Kidney (tissue), 14 donors: ENCODE results near the gene ZCCHC17. TPM values are rescaled to one million over a fixed set of nuclear protein-coding genes. Genes with fewer than 3 reads are reported as not detected.
"Not testable (repeated sequence)": the region's sequence is repeated elsewhere in the genome, so short reads cannot be mapped to it uniquely, and the experiment has no call there.

Experiments
- DNase-seq, 5 donors: peaks; one replicate each; pipeline ENCODE4 v3.0.0-alpha.2; 2013 to 2020
- FAIRE-seq: peaks from 2 replicates; lab custom pipeline; 2012; peaks lifted over from hg19 to GRCh38; lab: Jason Lieb, UNC
- H3K27ac ChIP-seq, 2 donors: one replicate each; pipeline ENCODE4 v1.7.0; 2013; ENCODE audit warnings: low read depth in 2 of 2, low read length in 2 of 2, inconsistent platforms in 1 of 2
- H3K27me3 ChIP-seq: one replicate; pipeline ENCODE4 v1.7.1; 2013; ENCODE audit warnings: low read length, inconsistent platforms; ENCODE audit not compliant: control insufficient read depth, insufficient read depth
- H3K36me3 ChIP-seq, 3 donors: one replicate each; pipeline versions ENCODE4 v1.7.0 to v1.7.1; 2013; ENCODE audit warnings: low read length in 3 of 3, control low read depth in 1 of 3, inconsistent platforms in 1 of 3; ENCODE audit not compliant: insufficient read depth in 3 of 3, control insufficient read depth in 2 of 3
- H3K4me1 ChIP-seq, 3 donors: one replicate each; pipeline versions ENCODE4 v1.7.0 to v1.7.1; 2013; ENCODE audit warnings: low read length in 3 of 3, inconsistent platforms in 1 of 3, low read depth in 1 of 3; ENCODE audit not compliant: control insufficient read depth in 2 of 3, insufficient read depth in 2 of 3
- H3K4me3 ChIP-seq, 3 donors: one replicate each; pipeline versions ENCODE4 v1.7.0 to v1.8.1; 2013; ENCODE audit warnings: low read length in 3 of 3, control low read depth in 1 of 3, inconsistent platforms in 1 of 3
- H3K9ac ChIP-seq, 3 donors: one replicate each; pipeline versions ENCODE4 v1.7.0 to v1.7.1; 2013; ENCODE audit warnings: low read length in 3 of 3, control low read depth in 1 of 3, inconsistent platforms in 1 of 3
- H3K9me3 ChIP-seq, 3 donors: one replicate each; pipeline versions ENCODE4 v1.7.0 to v1.7.1; 2013; ENCODE audit warnings: low read length in 3 of 3, control low read depth in 1 of 3, inconsistent platforms in 1 of 3; ENCODE audit not compliant: control insufficient read depth in 2 of 3, insufficient read depth in 1 of 3
- CTCF ChIP-seq: IDR thresholded peaks from 3 replicates; pipeline ENCODE4 v1.5.1; 2012; ENCODE audit warnings: mild to moderate bottlenecking, moderate library complexity, borderline replicate concordance; ENCODE audit not compliant: insufficient read depth; ENCODE audit errors: extremely low read depth
- intact Hi-C: fragments of 100-400 bp; cut with DNase I; formaldehyde crosslinking; loops from one replicate; pipeline ENCODE4 v1.11.1; 2022
- polyA plus RNA-seq: library from polyadenylated mRNA; stranded (reverse); fragments of 350-450 nt; fragmentation: Illumina TruSeq; extraction: RNeasy Lipid Tissue Mini Kit (QIAGEN cat#74804); gene quantifications from one replicate; pipeline ENCODE4 v1.2.3, GENCODE V29; 2014; ENCODE audit warnings: low read depth, low replicate concordance; ENCODE audit not compliant: insufficient read depth
- total RNA-seq: library from RNA; stranded (reverse); fragmentation: NEBNext Ultra II Directional; extraction: Animal tissue kit (Norgen Biotek cat#: 25700); gene quantifications from one replicate; pipeline ENCODE4 v1.2.1, GENCODE V29; 2021
- donor health status: control.
- donor health status: control.
- donor health status: control.
- donor health status: control.
- donor health status: control.
- donor health status: DM: yes; HTN: yes; CAD: no.
- donor health status: Normal renal cell carcinoma (clear cell type).

The ZCCHC17 gene
- total and polyA plus RNA-seq, 2 donors from 2014 or later, result 27.5 to 42.0 TPM

DNA sequence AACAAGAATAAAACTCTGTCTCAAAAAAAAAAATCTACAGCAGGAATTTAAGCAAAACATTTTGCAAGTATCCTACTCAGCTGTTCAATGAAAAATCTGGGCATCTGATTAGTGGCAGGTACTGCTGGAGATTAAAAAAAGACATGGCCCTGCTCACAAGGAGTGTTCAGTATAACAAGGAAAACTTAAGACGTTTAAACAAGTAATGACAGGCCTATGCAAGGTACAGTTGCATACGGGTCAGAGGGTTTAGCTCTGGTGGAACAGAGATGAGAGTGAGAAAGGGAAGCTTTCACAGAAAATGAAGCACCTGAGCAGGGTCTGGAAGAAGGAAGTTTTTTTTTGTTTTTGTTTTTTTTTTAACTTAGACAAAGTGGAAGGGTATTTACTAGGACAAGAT lies 23.2 kb upstream of the ZCCHC17 start:
- no peak for TF ChIP-seq CTCF
- DNase-seq, result no peak
- peaks cover 5 to 35% (median 20%) of the 10 kb centered on the region in 3 donors for H3K36me3 ChIP-seq
- no peak for FAIRE-seq
- H3K9ac ChIP-seq, result no peak overlapping the region
- H3K4me3 ChIP-seq, result no peak overlapping the region
- H3K4me1 ChIP-seq, result no peaks in the 10 kb centered on the region
- intact Hi-C loops, result no loop called here
- H3K27ac ChIP-seq, result no peak overlapping the region
- no peaks in the 10 kb centered on the region for H3K27me3 ChIP-seq
- H3K9me3 ChIP-seq, result no peaks in the 10 kb centered on the region

GRCh38 chr1:31282426-31282825 lies 14.4 kb upstream of the ZCCHC17 start:
- H3K9ac ChIP-seq, H3K4me1 ChIP-seq, DNase-seq, FAIRE-seq, H3K4me3 ChIP-seq, H3K9me3 ChIP-seq, H3K27ac ChIP-seq, intact Hi-C loops, H3K27me3 ChIP-seq: not testable (repeated sequence)
- peaks cover 0 to 30% (median 22%) of the 10 kb centered on the region in 3 donors for H3K36me3 ChIP-seq

DNA sequence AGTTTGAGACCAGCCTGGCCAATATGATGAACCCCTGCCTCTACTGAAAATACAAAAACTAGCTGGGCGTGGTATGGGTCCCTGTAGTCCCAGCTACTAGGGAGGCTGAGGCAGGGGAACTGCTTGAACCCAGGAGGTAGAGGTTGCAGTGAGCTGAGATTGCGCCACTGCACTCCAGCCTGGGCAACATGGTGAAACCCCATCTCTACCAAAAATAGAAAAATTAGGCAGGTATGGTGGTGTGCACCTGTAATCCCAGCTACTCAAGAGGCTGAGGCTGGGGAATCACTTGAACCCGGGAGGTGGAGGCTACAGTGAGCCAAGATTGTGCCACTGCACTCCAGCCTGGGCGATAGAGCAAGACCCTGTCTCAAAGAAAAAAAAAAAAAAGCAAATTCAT lies 9.0 kb upstream of the ZCCHC17 start:
- FAIRE-seq, H3K4me1 ChIP-seq, H3K9ac ChIP-seq, H3K27ac ChIP-seq, intact Hi-C loops, H3K9me3 ChIP-seq, H3K4me3 ChIP-seq, H3K27me3 ChIP-seq, DNase-seq: not testable (repeated sequence)
- peaks cover 9 to 32% (median 25%) of the 10 kb centered on the region in 3 donors for H3K36me3 ChIP-seq

GRCh38 chr1:31289021-31289420 lies 7.8 kb upstream of the ZCCHC17 start:
- no peak for DNase-seq
- no peak overlapping the region for H3K4me3 ChIP-seq
- no peaks in the 10 kb centered on the region for H3K27me3 ChIP-seq
- intact Hi-C loops, result no loop called here
- FAIRE-seq, result no peak
- H3K27ac ChIP-seq, result no peak overlapping the region
- peaks cover 9 to 34% (median 30%) of the 10 kb centered on the region in 3 donors for H3K36me3 ChIP-seq
- TF ChIP-seq CTCF, result no peak
- no peaks in the 10 kb centered on the region for H3K4me1 ChIP-seq
- no peaks in the 10 kb centered on the region for H3K9me3 ChIP-seq
- no peak overlapping the region for H3K9ac ChIP-seq
